Tibial artery (tissue), 4 donors: ENCODE results near the gene KAZN.

Experiments
- DNase-seq, 2 donors: peaks; one replicate each; pipeline ENCODE4 v3.0.0-alpha.2; 2019
- H3K27ac ChIP-seq, 2 donors: fragments of 200-600 bp; sonication (generic) in 1 of 2; 1 replicate in 1 of 2; 2 replicates in 1 of 2; pipeline ENCODE4 v1.5.1; 2018 to 2019; ENCODE audit warnings: mild to moderate bottlenecking in 1 of 2
- H3K27me3 ChIP-seq, 2 donors: fragments of 200-600 bp; sonication (generic) in 1 of 2; one replicate each; pipeline versions ENCODE4 v1.5.1 to v1.6.0; 2016 to 2019
- H3K36me3 ChIP-seq, 3 donors: fragments of 200-600 bp; sonication (generic) in 2 of 3; one replicate each; pipeline ENCODE4 v1.5.1; 2016 to 2019; ENCODE audit warnings: mild to moderate bottlenecking in 2 of 3
- H3K4me1 ChIP-seq, 4 donors: fragments of 200-600 bp; sonication (generic) in 2 of 4; 1 replicate in 3 of 4; 2 replicates in 1 of 4; pipeline ENCODE4 v1.5.1; 2016 to 2019
- H3K4me3 ChIP-seq, 2 donors: fragments of 200-600 bp; sonication (generic) in 1 of 2; 1 replicate in 1 of 2; 2 replicates in 1 of 2; pipeline ENCODE4 v1.5.1; 2018 to 2019; ENCODE audit warnings: mild to moderate bottlenecking in 2 of 2
- H3K9me3 ChIP-seq, 3 donors: fragments of 200-600 bp; sonication (generic) in 1 of 3; one replicate each; pipeline ENCODE4 v1.5.1; 2016 to 2019
- CTCF ChIP-seq, 2 experiments: fragments of 200-600 bp in 1 of 2; fragments of 450-650 bp in 1 of 2; IDR thresholded peaks; one replicate each; pipeline ENCODE4 v1.5.1; 2017 to 2019; ENCODE audit warnings: antibody characterized with exemption in 2 of 2, mild to moderate bottlenecking in 1 of 2, moderate library complexity in 1 of 2
- intact Hi-C: fragments of 100-400 bp; cut with DNase I; formaldehyde crosslinking; loops from one replicate; pipeline ENCODE4 v1.15.0; 2023; ENCODE audit warnings: low total_unique reads

Gene KAZN

DNA sequence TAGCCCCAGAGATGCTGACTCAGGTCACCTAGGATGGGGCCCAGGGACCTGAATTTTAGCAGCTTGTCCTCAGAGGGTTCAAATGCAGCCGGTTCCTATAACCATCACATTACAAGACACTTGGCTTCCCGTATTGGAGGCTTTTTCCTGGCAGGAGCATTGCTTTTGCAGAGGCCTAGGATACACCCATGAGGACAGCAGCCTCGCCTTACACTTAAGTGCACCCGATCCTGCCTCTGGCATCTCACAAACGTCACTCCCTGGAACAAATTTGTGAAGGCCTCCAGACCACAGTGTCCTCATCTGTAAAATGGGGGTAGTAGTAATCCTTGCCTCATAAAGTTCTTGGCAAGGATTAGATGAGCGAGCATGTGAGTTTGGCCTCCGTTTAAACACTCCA, 130.0 kb downstream of the KAZN start:
- H3K27ac ChIP-seq = no peak overlapping the region
- H3K4me3 ChIP-seq = no peak overlapping the region
- intact Hi-C loops = no loop called here
- no peak for DNase-seq
- H3K27me3 ChIP-seq = peaks cover 0 to 24% of the 10 kb centered on the region in 2 donors
- TF ChIP-seq CTCF (IDR thresholded peaks at IDR 0.05) = no peak
- peaks cover 0 to 6% (median 0%) of the 10 kb centered on the region in 4 donors for H3K4me1 ChIP-seq
- H3K9me3 ChIP-seq = no peaks in the 10 kb centered on the region
- no peaks in the 10 kb centered on the region for H3K36me3 ChIP-seq

DNA sequence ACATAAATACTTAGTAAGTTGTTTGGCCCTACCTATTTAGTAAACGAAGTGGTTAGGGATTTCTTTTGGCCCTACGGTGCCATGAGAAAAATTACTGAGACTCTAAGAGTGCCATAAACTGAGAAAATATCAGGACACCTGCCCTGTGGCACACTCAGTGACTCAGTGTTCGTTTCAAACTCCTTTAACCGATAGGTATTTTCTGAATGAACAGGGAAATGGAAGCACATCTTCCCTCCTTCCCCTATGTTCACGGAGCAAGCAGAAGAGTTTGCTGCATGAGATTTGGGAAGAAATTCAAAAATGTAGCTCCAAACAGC, 134.2 kb downstream of the KAZN start:
- Histone ChIP-seq H3K27ac (no peak overlapping the region), H3K4me3 (no peak overlapping the region), H3K36me3 (no peaks in the 10 kb centered on the region), H3K27me3 (peaks cover 0 to 35% of the 10 kb centered on the region in 2 donors), H3K9me3 (no peaks in the 10 kb centered on the region), H3K4me1 (peaks cover 0 to 6% (median 0%) of the 10 kb centered on the region in 4 donors)
- TF ChIP-seq CTCF (IDR thresholded peaks at IDR 0.05) = no peak
- intact Hi-C loops = no loop called here
- no peak for DNase-seq

GRCh38 chr1:14733048-14733778, 134.7 kb downstream of the KAZN start:
- peaks cover 0 to 36% of the 10 kb centered on the region in 2 donors for H3K27me3 ChIP-seq
- no peaks in the 10 kb centered on the region for H3K36me3 ChIP-seq
- H3K27ac ChIP-seq = no peak overlapping the region
- no peak overlapping the region for H3K4me3 ChIP-seq
- TF ChIP-seq CTCF (IDR thresholded peaks at IDR 0.05) = no peak
- intact Hi-C loops = no loop called here
- H3K4me1 ChIP-seq = peaks cover 0 to 6% (median 0%) of the 10 kb centered on the region in 4 donors
- no peak for DNase-seq
- no peaks in the 10 kb centered on the region for H3K9me3 ChIP-seq

DNA sequence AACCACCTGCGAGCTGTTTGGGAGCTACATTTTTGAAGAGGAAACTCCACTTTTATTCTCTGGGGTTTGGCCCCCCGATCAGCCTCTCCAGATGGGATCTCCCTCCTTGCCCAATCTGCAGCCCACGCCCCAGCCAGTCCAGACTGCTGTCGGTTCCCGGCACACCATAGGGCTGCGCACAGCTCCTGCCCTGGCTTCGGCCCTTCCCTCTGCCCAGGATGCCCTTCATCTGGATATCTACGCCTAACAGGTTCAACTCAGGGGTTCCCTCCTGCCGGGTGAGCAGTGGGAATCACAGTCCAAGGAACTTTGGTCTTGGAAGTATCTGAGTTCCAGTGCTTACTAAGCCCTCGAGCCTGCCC, 135.3 kb downstream of the KAZN start:
- peaks cover 0 to 39% of the 10 kb centered on the region in 2 donors for H3K27me3 ChIP-seq
- no peak for TF ChIP-seq CTCF (IDR thresholded peaks at IDR 0.05)
- H3K36me3 ChIP-seq = no peaks in the 10 kb centered on the region
- H3K4me1 ChIP-seq = peaks cover 0 to 6% (median 0%) of the 10 kb centered on the region in 4 donors
- no peak overlapping the region for H3K4me3 ChIP-seq
- no peak for DNase-seq
- intact Hi-C loops = no loop called here
- no peaks in the 10 kb centered on the region for H3K9me3 ChIP-seq
- no peak overlapping the region for H3K27ac ChIP-seq

DNA sequence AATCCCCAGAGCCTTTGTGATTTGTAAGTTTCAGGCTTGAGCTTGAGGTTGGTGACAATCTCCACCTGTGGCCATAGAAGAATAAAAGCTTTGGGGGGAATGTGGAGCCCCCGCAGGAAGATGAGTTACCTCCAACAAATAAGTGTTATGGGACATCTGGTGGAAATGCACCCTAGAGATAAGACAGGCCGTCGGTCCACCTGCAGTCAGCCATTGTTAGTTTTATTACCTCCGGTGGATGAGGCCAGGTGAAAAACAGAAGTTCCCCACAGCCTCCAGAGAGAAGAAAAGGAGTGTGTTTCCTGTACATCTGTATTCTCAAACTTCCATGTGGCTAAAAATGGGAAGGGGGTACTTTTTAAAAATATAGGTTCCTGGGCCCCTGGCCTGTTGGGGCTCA, 137.4 kb downstream of the KAZN start:
- TF ChIP-seq CTCF (IDR thresholded peaks at IDR 0.05) = no peak
- peaks cover 0 to 60% of the 10 kb centered on the region in 2 donors for H3K27me3 ChIP-seq
- no peaks in the 10 kb centered on the region for H3K9me3 ChIP-seq
- intact Hi-C loops = no loop called here
- no peak for DNase-seq
- no peak overlapping the region for H3K27ac ChIP-seq
- H3K4me3 ChIP-seq = no peak overlapping the region
- no peaks in the 10 kb centered on the region for H3K36me3 ChIP-seq
- H3K4me1 ChIP-seq = peaks cover 0 to 6% (median 0%) of the 10 kb centered on the region in 4 donors
